Endothelial cell of umbilical vein (primary cell): ENCODE results near the gene KRT79. TPM values are rescaled to one million over a fixed set of nuclear protein-coding genes. Genes with fewer than 3 reads are reported as not detected.

Source experiments
- BruUV-seq: library from RNA; stranded (reverse); fragments of 400-500 nt; replicated peaks from 2 replicates; lab custom pipeline; 2021; lab: Mats Ljungman, UMichigan
- CTCF ChIA-PET: fragments of 300-600, 350-600 bp; sonication (Branson Sonifier 250); formaldehyde crosslinking; loops from one replicate; lab custom pipeline; 2021; ENCODE audit warnings: antibody characterized with exemption, inconsistent platforms; lab: Charles Lee
- POLR2A ChIA-PET: fragments of 300-600, 350-600 bp; sonication (Branson Sonifier 250); formaldehyde crosslinking; loops from one replicate; lab custom pipeline; 2021; ENCODE audit warnings: antibody characterized with exemption, inconsistent platforms; lab: Charles Lee
- DNase-seq: peaks from one replicate; pipeline ENCODE4 v3.0.0-alpha.2; 2011; ENCODE audit warnings: low read depth, low spot score
- FAIRE-seq: peaks from 2 replicates; lab custom pipeline; 2011; peaks lifted over from hg19 to GRCh38; lab: Jason Lieb, UNC
- H2AFZ ChIP-seq: 2 replicates; pipeline ENCODE4 v1.6.0; 2012; ENCODE audit warnings: low read depth, low read length, control low read depth, inconsistent platforms
- H3K27ac ChIP-seq: 2 replicates; pipeline ENCODE4 v1.5.1; 2011; ENCODE audit warnings: low read depth, mild to moderate bottlenecking, control low read depth, low read length, moderate library complexity; ENCODE audit not compliant: insufficient read depth
- H3K27me3 ChIP-seq, 2 experiments: 2 replicates each; pipeline versions ENCODE4 v1.6.0 to v1.6.1; 2011; ENCODE audit warnings: low read length in 2 of 2, mixed read lengths in 1 of 2; ENCODE audit not compliant: control insufficient read depth in 2 of 2, insufficient read depth in 2 of 2
- H3K36me3 ChIP-seq, 2 experiments: 2 replicates in 1 of 2; 3 replicates in 1 of 2; pipeline ENCODE4 v1.5.1; 2011; ENCODE audit warnings: low read length in 2 of 2, mild to moderate bottlenecking in 1 of 2, moderate library complexity in 1 of 2; ENCODE audit not compliant: control insufficient read depth in 2 of 2, insufficient read depth in 2 of 2; ENCODE audit errors: extremely low read depth in 1 of 2
- H3K4me1 ChIP-seq: 3 replicates; pipeline ENCODE4 v1.5.1; 2011; ENCODE audit warnings: mild to moderate bottlenecking, low read length; ENCODE audit not compliant: control insufficient read depth, insufficient read depth; ENCODE audit errors: extremely low read depth
- H3K4me2 ChIP-seq: 2 replicates; pipeline ENCODE4 v1.6.1; 2011; ENCODE audit warnings: low read length, control low read depth, mixed read lengths; ENCODE audit not compliant: insufficient read depth
- H3K4me3 ChIP-seq, 3 experiments: fragments of 200-600 bp in 1 of 3; sonication (generic), shearing (Covaris generic) in 1 of 3; replicated peaks in 1 of 3; 2 replicates each; pipeline ENCODE4 v1.5.1; 2011 to 2016; ENCODE audit warnings: control low read depth in 3 of 3, low read length in 3 of 3, mild to moderate bottlenecking in 2 of 3, inconsistent platforms in 1 of 3, low read depth in 1 of 3, moderate library complexity in 1 of 3; ENCODE audit not compliant: insufficient read depth in 1 of 3
- H3K79me2 ChIP-seq: 2 replicates; pipeline ENCODE4 v1.6.0; 2012; ENCODE audit warnings: low read length, inconsistent platforms; ENCODE audit not compliant: control insufficient read depth, insufficient read depth
- H3K9ac ChIP-seq: replicated peaks from 2 replicates; pipeline ENCODE3; 2011; ENCODE audit warnings: low read length, control low read depth; ENCODE audit not compliant: insufficient read depth; ENCODE audit errors: extremely low read depth
- H3K9me1 ChIP-seq: replicated peaks from 3 replicates; pipeline ENCODE4 v1.6.0; 2011; ENCODE audit warnings: mild to moderate bottlenecking, low read length; ENCODE audit not compliant: control insufficient read depth, insufficient read depth; ENCODE audit errors: extremely low read depth
- H3K9me3 ChIP-seq: replicated peaks from 2 replicates; pipeline ENCODE4 v1.5.1; 2012; ENCODE audit warnings: low read length, inconsistent platforms; ENCODE audit not compliant: control insufficient read depth, insufficient read depth
- H4K20me1 ChIP-seq: replicated peaks from 2 replicates; pipeline ENCODE3; 2011; ENCODE audit warnings: mild to moderate bottlenecking, low read length; ENCODE audit not compliant: control insufficient read depth, insufficient read depth; ENCODE audit errors: extremely low read depth
- CTCF ChIP-seq, 2 donors: IDR thresholded peaks; 1 replicate in 1 of 2; 2 replicates in 1 of 2; pipeline ENCODE4 v1.5.1; 2011; ENCODE audit warnings: low read length in 2 of 2, mild to moderate bottlenecking in 2 of 2, moderate library complexity in 2 of 2, control low read depth in 1 of 2, inconsistent platforms in 1 of 2, low read depth in 1 of 2; ENCODE audit not compliant: insufficient read depth in 1 of 2; ENCODE audit errors: extremely low read depth in 1 of 2
- GATA2 ChIP-seq: IDR thresholded peaks from 2 replicates; pipeline ENCODE4 v1.7.0; 2011; ENCODE audit warnings: low read depth, mild to moderate bottlenecking, moderate library complexity, mixed read lengths, low read length; ENCODE audit not compliant: insufficient read length, insufficient read depth
- MYC ChIP-seq: IDR thresholded peaks from one replicate; pipeline ENCODE4 v1.6.1; 2011; ENCODE audit warnings: mild to moderate bottlenecking, low read depth, low read length
- POLR2AphosphoS5 ChIP-seq: IDR thresholded peaks from 2 replicates; pipeline ENCODE4 v1.6.1; 2012; ENCODE audit warnings: low read depth, mild to moderate bottlenecking, control low read depth, low read length, moderate library complexity; ENCODE audit not compliant: insufficient read depth
- dilution Hi-C: fragments of 300-500 bp; cut with MboI; formaldehyde crosslinking; loops from one replicate; pipeline ENCODE4 v1.15.0; 2019; ENCODE audit warnings: low sequenced_read_pairs; ENCODE audit not compliant: extremely low pct_ligation_motif_present
- intact Hi-C: fragments of 100-400 bp; cut with micrococcal nuclease; formaldehyde crosslinking; loops from one replicate; pipeline ENCODE4 v1.10.0; 2022
- polyA plus RNA-seq, 4 experiments: library from polyadenylated mRNA; depleted of rRNA in 3 of 4; stranded (reverse) in 3 of 4; unstranded in 1 of 4; fragments of >200 nt; gene quantifications; 2 replicates each; pipeline versions ENCODE4 v1.2.1 to v1.2.3, GENCODE V29; 2011 to 2012; ENCODE audit warnings: missing spikeins in 1 of 4
- total RNA-seq: library from RNA; stranded (reverse); gene quantifications from 2 replicates; pipeline ENCODE4 v1.2.3, GENCODE V29; 2021

KRT79 gene
- total and polyA plus RNA-seq, 2 donors (not counting 3 experiments of a cell fraction or from before 2014, with no cell fraction given): not detected

GRCh38 chr12:52826611-52827498 is 7.3 kb downstream of the KRT79 start:
- no TSS peak for BruUV-seq
- TF ChIP-seq CTCF (IDR thresholded peaks at IDR 0.05; ENCODE audit: extremely low read depth in 1 of 2, insufficient read depth in 1 of 2, low read depth in 1 of 2, low read length in 2 of 2) (no peak), GATA2 (no peak), POLR2AphosphoS5 (no peak), MYC (no peak)
- DNase-seq (no peak), FAIRE-seq (no peak)
- H3K9me1 ChIP-seq: no peaks in the 10 kb centered on the region
- H3K9me3 ChIP-seq: no peaks in the 10 kb centered on the region
- H3K9ac ChIP-seq: no peak overlapping the region
- H2AFZ ChIP-seq: no peak overlapping the region
- H3K27ac ChIP-seq: no peak overlapping the region
- H3K27me3 ChIP-seq: peaks cover 2 to 3% of the 10 kb centered on the region in 2 experiments
- H3K4me1 ChIP-seq: no peaks in the 10 kb centered on the region
- ChIA-PET CTCF (no interaction called here), POLR2A (no interaction called here)
- dilution Hi-C loops (no loop called here), intact Hi-C loops (no loop called here)
- no peaks in the 10 kb centered on the region for H3K79me2 ChIP-seq
- no peak overlapping the region for H3K4me3 ChIP-seq
- H4K20me1 ChIP-seq: no peaks in the 10 kb centered on the region
- H3K36me3 ChIP-seq: no peaks in the 10 kb centered on the region
- no peak overlapping the region for H3K4me2 ChIP-seq
